Measurements from ENCODE around the gene CFAP61. TPM values are rescaled to one million over a fixed set of nuclear protein-coding genes. Genes with fewer than 3 reads are reported as not detected.

The CFAP61 gene
- total RNA-seq, 2 donors from 2014 or later: 0.27 TPM; not detected in 1

DNA sequence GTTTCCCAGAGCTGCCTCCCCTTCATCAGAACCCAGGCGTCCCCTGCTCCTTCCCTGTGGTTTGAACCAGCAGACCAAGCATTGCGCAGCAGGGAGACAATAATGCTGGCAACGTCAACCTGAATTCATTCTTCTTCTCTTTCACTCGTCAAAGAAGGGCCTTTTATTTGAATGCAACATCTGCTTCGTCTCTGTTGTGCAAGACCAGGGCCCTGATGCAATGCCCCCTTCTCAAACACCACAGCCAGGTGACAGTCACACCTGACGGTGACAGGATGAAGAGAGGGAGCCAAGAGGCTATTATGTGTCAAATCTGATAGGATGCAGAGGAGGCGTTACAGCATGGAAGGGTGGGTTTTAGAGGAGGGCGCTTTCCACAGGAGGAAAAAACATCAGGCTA lies 323.5 kb downstream of the CFAP61 start:
- TF ChIP-seq, protein P1, sequence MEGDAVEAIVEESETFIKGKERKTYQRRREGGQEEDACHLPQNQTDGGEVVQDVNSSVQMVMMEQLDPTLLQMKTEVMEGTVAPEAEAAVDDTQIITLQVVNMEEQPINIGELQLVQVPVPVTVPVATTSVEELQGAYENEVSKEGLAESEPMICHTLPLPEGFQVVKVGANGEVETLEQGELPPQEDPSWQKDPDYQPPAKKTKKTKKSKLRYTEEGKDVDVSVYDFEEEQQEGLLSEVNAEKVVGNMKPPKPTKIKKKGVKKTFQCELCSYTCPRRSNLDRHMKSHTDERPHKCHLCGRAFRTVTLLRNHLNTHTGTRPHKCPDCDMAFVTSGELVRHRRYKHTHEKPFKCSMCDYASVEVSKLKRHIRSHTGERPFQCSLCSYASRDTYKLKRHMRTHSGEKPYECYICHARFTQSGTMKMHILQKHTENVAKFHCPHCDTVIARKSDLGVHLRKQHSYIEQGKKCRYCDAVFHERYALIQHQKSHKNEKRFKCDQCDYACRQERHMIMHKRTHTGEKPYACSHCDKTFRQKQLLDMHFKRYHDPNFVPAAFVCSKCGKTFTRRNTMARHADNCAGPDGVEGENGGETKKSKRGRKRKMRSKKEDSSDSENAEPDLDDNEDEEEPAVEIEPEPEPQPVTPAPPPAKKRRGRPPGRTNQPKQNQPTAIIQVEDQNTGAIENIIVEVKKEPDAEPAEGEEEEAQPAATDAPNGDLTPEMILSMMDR (IDR thresholded peaks at IDR 0.05): no peak
- ATAC-seq (ENCODE audit: insufficient number of reproducible peaks, low FRiP score, low read depth) (no peak), DNase-seq (ENCODE audit: low spot score) (no peak)
- no peaks in the 10 kb centered on the region for H3K36me3 ChIP-seq
- H3K27ac ChIP-seq: no peak overlapping the region
- no peaks in the 10 kb centered on the region for H3K27me3 ChIP-seq (replicated peaks; ENCODE audit: insufficient read depth)
- no peak overlapping the region for H3K4me3 ChIP-seq
- H3K9me3 ChIP-seq: no peaks in the 10 kb centered on the region
- H3K4me1 ChIP-seq (ENCODE audit: control insufficient read depth in 1 of 2, low read depth in 2 of 2): no peaks in the 10 kb centered on the region

- Histone ChIP-seq H3K27me3 (replicated peaks; ENCODE audit: insufficient read depth) (no peaks in the 10 kb centered on the region), H3K9me3 (no peaks in the 10 kb centered on the region), H3K4me1 (ENCODE audit: control insufficient read depth in 1 of 2, low read depth in 2 of 2) (no peaks in the 10 kb centered on the region), H3K27ac (no peak overlapping the region), H3K4me3 (no peak overlapping the region), H3K36me3 (no peaks in the 10 kb centered on the region)
- ATAC-seq (ENCODE audit: insufficient number of reproducible peaks, low FRiP score, low read depth): no peak
- TF ChIP-seq, protein P1 (IDR thresholded peaks at IDR 0.05): no peak
- no peak for DNase-seq (ENCODE audit: low spot score)
These were observed 333.9 kb downstream of the CFAP61 start for GRCh38 chr20:20386192-20386591.

DNA sequence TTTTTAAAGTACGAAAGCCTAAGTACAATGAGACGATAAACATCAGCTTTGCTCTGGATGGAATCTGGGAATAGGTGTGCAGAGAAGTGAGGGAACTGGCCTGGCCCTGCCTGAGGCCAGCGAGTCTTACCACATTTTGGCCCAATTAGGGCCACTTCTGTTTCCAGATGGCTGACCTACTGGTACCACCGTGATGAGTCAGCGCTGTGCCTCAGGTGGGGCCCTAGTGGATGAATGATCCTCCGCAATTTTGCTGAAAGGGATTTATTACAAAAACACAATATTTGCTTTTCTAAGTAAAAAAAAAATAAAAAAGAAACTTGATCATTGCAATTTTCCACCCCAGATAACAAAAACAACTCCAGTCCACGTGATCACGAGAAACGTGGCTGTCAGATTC lies 338.1 kb downstream of the CFAP61 start:
- peaks cover 9% of the 10 kb centered on the region for H3K36me3 ChIP-seq
- H3K27ac ChIP-seq: no peak overlapping the region
- TF ChIP-seq, protein P1 (IDR thresholded peaks at IDR 0.05): no peak
- ATAC-seq (ENCODE audit: insufficient number of reproducible peaks, low FRiP score, low read depth) (no peak), DNase-seq (ENCODE audit: low spot score) (no peak)
- H3K9me3 ChIP-seq: no peaks in the 10 kb centered on the region
- no peaks in the 10 kb centered on the region for H3K27me3 ChIP-seq (replicated peaks; ENCODE audit: insufficient read depth)
- H3K4me1 ChIP-seq (ENCODE audit: control insufficient read depth in 1 of 2, low read depth in 2 of 2): no peaks in the 10 kb centered on the region
- H3K4me3 ChIP-seq: no peak overlapping the region

DNA sequence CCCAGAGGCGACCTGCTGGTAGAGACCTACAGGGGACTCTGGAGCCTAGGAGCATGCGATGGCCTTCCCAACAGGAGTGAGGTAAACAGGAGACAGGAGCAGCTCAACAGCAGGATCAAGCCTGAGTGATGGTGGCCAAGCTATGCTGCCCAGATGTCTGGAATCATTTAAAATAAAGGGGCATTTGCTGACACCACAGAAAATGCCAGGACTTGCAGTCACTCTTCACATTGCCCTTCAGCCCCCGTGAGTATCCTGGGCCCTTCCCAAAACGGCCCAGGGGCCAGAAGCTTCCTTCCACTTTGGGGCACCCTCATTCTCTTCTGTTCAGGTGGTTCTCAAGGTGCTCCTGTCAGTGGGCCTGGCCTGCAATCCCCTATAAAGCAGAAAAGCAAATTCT lies 338.8 kb downstream of the CFAP61 start:
- Histone ChIP-seq H3K9me3 (no peaks in the 10 kb centered on the region), H3K4me1 (ENCODE audit: control insufficient read depth in 1 of 2, low read depth in 2 of 2) (no peaks in the 10 kb centered on the region), H3K36me3 (peaks cover 9% of the 10 kb centered on the region), H3K27ac (no peak overlapping the region), H3K27me3 (replicated peaks; ENCODE audit: insufficient read depth) (no peaks in the 10 kb centered on the region), H3K4me3 (no peak overlapping the region)
- TF ChIP-seq, protein P1 (IDR thresholded peaks at IDR 0.05): no peak
- DNase-seq (ENCODE audit: low spot score): no peak
- no peak for ATAC-seq (ENCODE audit: insufficient number of reproducible peaks, low FRiP score, low read depth)

DNA sequence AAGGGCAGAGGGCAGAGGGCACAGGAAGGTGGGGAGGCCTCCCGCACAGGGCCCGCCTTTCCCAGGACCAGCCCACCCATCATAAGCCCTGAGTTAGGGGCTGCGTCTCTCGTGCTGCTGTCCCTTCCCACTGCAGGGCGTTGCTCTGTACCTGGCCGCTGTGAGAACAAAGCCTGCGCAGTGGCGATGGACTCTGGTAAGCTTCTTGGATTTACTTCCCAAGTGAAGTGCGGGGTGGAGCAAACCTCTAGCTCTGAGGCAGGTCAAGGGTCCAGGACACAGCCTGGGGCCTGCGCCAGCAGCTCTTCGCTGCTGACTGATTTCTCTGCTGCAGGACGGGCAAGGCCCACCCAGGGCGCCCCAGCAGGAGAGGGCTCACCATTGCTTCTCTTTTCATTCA lies 339.4 kb downstream of the CFAP61 start:
- Histone ChIP-seq H3K27ac (no peak overlapping the region), H3K4me1 (ENCODE audit: control insufficient read depth in 1 of 2, low read depth in 2 of 2) (no peaks in the 10 kb centered on the region), H3K4me3 (no peak overlapping the region), H3K27me3 (replicated peaks; ENCODE audit: insufficient read depth) (no peaks in the 10 kb centered on the region), H3K36me3 (peaks cover 9% of the 10 kb centered on the region), H3K9me3 (no peaks in the 10 kb centered on the region)
- ATAC-seq (ENCODE audit: insufficient number of reproducible peaks, low FRiP score, low read depth) (no peak), DNase-seq (ENCODE audit: low spot score) (no peak)
- TF ChIP-seq, protein P1 (IDR thresholded peaks at IDR 0.05): no peak
